TTC549 (cell line): ENCODE measurements around the gene CLEC18C.
"Not testable (repeated sequence)": the region's sequence is repeated elsewhere in the genome, so short reads cannot be mapped to it uniquely, and the experiment has no call there.

ENCODE experiments used
- FAIRE-seq: peaks from 2 replicates; lab custom pipeline; 2012; peaks lifted over from hg19 to GRCh38; lab: Jason Lieb, UNC

CLEC18C gene

DNA sequence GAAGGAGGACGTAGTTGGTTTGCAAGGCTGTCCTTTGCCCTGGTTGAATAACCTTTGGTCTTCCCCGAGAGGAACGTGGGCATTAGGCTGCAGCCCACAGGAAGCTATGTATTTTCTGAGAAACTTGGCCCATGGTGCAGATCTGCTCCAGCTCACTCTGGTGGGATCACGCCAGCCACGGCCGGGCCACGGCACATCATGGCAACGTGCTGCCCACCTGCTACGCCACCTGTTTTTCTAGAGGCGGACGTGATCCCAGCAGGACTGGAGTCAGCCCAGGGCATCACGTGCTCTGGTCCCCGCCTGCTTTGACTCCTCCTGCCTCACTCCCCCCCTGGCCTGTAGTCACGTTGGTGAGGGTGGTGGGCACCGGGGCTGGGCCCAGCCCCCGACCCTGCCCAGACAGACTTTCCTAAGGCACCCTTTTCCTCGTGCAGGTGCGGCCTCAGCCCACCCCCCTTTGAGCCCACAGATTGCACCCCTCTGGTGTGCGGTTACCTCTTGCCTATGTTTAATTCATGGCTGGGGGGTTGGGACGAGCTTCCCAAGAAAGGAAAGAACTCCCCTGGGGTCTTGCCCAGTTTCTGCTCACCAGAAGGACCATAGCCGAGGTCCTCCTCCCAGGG is at the start of gene CLEC18C:
TSS of gene CLEC18C (plus strand) at position 576 of the 626 bp plus-strand sequence. CDS start 492 bp downstream, outside the sequence.
- FAIRE-seq = not testable (repeated sequence)

DNA sequence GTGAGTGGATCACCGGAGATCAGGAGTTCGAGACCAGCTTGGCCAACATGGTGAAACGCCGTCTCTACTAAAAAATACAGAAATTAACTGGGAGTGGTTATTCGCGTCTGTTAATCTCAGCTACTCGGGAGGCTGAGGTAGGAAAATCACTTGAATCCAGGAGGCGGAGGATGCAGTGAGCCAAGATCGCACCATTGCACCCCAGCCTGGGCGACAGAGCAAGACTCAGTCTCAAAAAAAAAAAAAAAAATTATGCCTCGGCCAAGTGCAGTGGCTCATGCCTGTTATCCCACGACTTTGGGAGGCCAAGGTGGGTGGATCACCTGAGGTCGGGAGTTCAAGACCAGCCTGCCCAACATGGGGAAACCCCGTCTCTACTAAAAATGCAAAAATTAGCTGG is 49.8 kb upstream of the CLEC18C start:
- not testable (repeated sequence) for FAIRE-seq

- FAIRE-seq = not testable (repeated sequence)
Observed at GRCh38 chr16:70126226-70126625, 47.4 kb upstream of the CLEC18C start.

GRCh38 chr16:70127706-70128105 is 45.9 kb upstream of the CLEC18C start:
- not testable (repeated sequence) for FAIRE-seq

DNA sequence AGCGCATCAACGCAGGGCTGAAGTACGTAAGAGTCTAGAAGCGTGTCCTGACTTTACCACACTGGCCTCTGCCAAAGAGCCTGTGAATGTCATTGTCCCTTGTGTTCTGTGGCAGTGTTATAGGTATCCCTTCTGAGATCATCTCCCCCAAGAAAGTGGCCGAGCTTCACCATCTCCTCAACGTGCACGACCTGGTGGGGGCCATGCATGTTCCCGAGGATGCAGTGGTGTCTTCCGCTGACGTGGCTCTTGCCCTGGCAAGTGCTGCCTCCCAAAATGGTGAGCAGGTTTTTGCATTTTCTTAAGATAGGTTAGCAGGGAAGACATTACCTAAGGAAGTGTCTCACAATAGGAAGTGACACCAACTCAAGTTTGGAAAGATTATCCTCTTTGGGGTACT is 44.7 kb upstream of the CLEC18C start:
- FAIRE-seq = not testable (repeated sequence)

DNA sequence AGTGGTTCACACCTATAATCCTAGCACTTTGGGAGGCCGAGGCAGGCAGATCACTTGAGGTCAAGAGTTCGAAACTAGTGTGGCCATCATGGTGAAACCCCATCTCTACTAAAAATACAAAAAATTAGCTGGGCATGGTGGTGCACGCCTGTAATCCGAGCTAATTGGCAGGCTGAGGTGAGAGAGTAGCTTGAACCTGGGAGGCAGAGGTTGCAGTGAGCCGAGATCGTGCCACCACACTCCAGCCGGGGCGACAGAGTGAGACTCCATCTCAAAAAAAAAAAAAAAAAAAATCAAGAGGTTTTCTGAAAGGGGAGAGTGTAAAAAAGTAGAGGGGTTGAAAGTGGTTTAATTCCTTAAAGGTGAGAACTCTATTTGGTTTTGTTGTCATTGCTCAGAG is 37.8 kb upstream of the CLEC18C start:
- FAIRE-seq = not testable (repeated sequence)

GRCh38 chr16:70136595-70136994 is 37.0 kb upstream of the CLEC18C start:
- not testable (repeated sequence) for FAIRE-seq

GRCh38 chr16:70142739-70143138 is 30.8 kb upstream of the CLEC18C start:
- not testable (repeated sequence) for FAIRE-seq

GRCh38 chr16:70143231-70143895 is 30.2 kb upstream of the CLEC18C start:
- not testable (repeated sequence) for FAIRE-seq

GRCh38 chr16:70147853-70148252 is 25.7 kb upstream of the CLEC18C start:
- FAIRE-seq = not testable (repeated sequence)

GRCh38 chr16:70148453-70148852 is 25.1 kb upstream of the CLEC18C start:
- not testable (repeated sequence) for FAIRE-seq

- FAIRE-seq = not testable (repeated sequence)
Observed at GRCh38 chr16:70149296-70149695, 24.3 kb upstream of the CLEC18C start.

GRCh38 chr16:70151391-70151790 is 22.2 kb upstream of the CLEC18C start:
- no peak for FAIRE-seq

DNA sequence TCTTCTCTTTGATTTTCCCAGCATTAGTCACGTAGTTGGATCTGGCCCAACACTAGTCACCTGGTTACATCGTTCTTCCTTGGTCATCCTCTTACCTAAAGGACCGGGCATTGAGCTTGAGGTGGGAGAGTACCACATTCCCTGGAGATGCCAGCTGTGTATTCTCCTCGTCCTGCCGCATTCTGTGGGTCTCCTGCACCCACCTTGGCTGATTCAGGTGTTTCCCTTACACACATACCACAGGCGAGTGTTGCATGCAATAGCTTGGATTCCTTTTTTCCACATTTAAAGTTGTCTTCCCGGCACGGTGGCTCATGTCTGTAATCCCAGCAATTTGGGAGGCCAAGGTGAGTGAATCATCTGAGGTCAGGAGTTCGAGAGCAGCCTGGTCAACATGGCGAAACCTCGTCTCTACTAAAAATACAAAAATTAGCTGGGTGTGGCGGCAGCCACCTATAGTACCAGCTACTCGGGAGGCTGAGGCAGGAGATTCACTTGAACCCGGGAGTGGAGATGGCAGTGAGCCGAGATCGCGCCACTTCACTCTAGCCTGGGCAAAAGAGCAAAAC is 21.6 kb upstream of the CLEC18C start:
- no peak for FAIRE-seq

DNA sequence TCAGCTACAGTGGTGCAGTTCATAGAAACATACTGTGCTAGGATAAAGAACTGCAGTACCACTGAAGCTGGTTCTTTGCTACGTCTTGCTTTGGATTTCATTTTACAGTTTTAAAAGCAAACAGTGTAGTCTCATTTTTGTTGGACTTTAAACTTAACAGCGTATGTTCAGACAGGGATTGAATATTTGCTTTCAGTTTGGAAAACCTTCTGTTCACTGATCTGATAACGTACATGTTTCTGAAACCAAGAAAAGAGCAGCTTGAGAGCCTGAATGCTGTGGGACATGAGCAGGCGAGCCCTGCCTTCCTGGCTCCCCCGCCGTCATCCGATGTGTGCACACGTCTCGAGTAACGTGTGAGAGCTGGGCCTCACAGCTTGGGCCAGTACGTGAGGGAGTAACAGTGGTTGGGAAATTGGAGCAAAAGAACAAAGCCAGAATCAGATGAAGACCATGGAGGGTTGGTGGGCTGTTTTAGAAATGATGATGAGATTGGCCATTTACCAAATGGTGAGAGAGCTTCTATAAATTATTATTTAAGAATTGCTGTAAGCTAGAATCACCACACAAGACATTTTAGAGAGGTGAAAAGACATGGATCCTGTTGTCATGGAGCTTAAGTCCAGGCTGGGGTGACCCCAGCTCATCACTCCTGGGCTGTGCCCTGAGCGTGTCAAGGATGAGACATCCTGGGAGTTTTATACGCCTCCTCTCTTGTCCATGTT is 20.8 kb upstream of the CLEC18C start:
- FAIRE-seq = no peak

DNA sequence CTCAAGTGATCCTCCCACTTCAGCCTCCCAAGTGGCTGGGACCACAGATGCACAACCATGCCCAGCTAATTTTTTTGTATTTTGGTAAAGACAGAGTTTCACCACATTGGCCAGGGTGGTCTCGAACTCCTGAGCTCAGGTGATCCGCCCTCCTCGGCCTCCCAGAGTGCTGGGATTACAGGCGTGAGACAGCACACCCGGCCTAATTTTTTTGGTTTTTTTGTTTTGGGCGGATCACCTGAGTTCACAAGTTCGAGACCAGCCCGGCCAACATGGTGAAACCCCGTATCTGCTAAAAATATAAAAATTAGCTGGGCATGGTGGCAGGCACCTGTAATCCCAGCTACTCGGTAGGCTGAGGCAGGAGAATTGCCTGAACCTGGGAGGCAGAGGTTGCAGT is 18.9 kb upstream of the CLEC18C start:
- not testable (repeated sequence) for FAIRE-seq

- no peak for FAIRE-seq
Observed at GRCh38 chr16:70156207-70156978, 17.2 kb upstream of the CLEC18C start.

DNA sequence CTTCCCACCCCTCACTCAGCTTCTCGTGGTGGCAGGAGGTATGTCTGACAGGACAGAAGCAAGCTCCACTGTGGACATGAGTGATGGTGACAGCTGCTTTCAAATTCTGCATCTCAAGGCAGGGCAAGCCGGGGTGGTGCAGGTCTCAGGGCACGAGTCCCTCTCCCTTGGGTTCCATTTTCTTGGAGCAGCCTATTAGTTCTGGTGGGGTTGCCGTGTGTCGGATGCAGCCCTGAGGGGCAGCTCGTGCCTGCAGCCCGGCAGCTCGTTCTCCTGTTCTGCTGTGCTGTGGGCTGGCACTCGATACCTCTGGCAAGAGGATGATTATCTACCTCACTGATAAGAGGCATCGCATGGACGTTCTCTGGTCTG is 16.5 kb upstream of the CLEC18C start:
- FAIRE-seq = no peak

DNA sequence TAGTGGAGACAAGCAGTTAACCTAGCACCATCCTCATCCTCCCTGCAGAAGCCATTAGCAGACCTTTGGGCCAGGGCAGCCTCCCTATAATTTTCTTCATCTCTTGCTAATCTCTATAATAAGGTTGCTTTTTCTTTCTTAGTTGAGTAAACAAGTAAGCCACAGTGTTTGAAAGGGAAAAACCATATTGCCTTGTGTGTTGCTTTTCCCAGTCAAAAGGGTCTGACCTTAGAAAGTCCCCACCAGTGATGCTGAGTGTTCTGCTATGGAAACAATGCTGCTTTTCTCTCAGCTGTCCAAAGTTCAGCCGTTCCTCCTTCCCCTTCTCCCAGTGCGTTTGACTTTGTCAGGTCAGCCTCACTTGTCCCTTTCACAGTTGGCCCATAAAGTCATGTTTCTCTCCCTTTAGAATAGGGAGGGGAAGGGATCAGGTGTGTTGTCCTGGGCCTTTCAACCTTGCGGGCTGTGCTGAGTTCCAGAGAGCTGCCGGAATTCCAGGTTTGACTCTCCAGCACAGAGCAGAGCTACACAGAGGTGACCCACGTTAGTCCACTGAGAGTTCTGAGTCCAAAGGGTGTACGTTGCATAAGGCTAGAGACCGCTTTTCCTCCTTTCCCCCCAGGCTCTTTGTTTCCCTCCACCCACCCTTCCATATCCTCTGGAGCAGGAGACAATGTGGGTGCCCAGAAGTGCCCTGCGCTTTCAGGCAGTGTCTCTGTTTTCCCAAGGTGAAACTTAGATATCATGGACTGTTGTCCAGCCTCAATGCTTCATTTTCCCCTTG is 15.9 kb upstream of the CLEC18C start:
- FAIRE-seq = no peak

DNA sequence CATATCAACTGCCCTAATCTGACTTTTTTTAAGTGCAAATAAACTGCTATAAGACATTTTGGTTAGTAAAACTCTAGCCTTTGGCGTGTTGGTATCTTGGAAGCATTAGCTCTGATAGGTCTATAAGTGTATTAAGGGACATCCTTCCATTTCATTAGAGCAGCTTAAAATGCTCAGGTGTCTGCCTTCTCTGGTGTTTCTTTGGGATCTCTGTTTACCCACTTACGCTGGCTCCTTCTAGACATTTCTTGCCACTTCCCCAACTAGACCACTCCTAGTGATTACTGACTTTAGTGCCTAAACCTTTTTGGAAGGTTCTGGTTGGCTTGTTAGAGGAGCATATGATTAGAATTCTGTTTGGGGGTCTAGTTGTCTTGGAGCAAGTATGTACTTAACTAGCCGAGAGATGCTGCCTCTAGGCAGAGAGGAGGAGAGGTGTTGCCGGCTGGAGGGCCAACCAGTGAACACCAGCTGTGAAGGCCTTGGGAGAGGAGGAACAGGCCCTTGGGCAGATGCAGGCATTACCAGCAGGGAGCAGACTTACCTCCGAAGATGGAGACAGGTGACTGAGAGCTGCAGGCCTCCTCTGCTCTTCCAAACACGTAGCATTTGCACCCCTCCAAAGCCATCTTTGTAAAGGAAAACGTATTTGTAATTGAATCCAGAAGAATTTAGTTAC is 15.2 kb upstream of the CLEC18C start:
- no peak for FAIRE-seq
